ENCODE data around the gene AMPH.

The AMPH gene

GRCh38 chr7:38506004-38506403, 125.2 kb downstream of the AMPH start:
- TF ChIP-seq CTCF (IDR thresholded peaks at IDR 0.05; ENCODE audit: low read depth, low read length) = no peak
- no peak for TF ChIP-seq EZH2phosphoT487 (IDR thresholded peaks at IDR 0.05; ENCODE audit: low read depth)
- no peaks in the 10 kb centered on the region for H3K36me3 ChIP-seq (replicated peaks; ENCODE audit: low read depth, low read length)
- no peak overlapping the region for H3K4me2 ChIP-seq (ENCODE audit: low read length)
- no peak overlapping the region for H3K27ac ChIP-seq (ENCODE audit: low read length)
- no peak overlapping the region for H3K9ac ChIP-seq (ENCODE audit: low read length)
- H3K27me3 ChIP-seq (ENCODE audit: low read depth, low read length) = peaks cover 37% of the 10 kb centered on the region
- no peaks in the 10 kb centered on the region for H3K79me2 ChIP-seq (ENCODE audit: low read length)
- H3K4me1 ChIP-seq (ENCODE audit: low read length) = no peaks in the 10 kb centered on the region
- no peak overlapping the region for H3K4me3 ChIP-seq (ENCODE audit: low read length)
- H4K20me1 ChIP-seq (ENCODE audit: insufficient read depth, low read length) = no peaks in the 10 kb centered on the region
- no peaks in the 10 kb centered on the region for H3K9me3 ChIP-seq (ENCODE audit: insufficient read depth, low read length)
- no peak overlapping the region for H2AFZ ChIP-seq (ENCODE audit: low read depth, low read length)

GRCh38 chr7:38504684-38505083, 126.5 kb downstream of the AMPH start:
- Histone ChIP-seq H3K4me2 (ENCODE audit: low read length) (no peak overlapping the region), H2AFZ (ENCODE audit: low read depth, low read length) (no peak overlapping the region), H3K79me2 (ENCODE audit: low read length) (no peaks in the 10 kb centered on the region), H4K20me1 (ENCODE audit: insufficient read depth, low read length) (no peaks in the 10 kb centered on the region), H3K9me3 (ENCODE audit: insufficient read depth, low read length) (no peaks in the 10 kb centered on the region), H3K27me3 (ENCODE audit: low read depth, low read length) (peaks cover 35% of the 10 kb centered on the region), H3K4me1 (ENCODE audit: low read length) (no peaks in the 10 kb centered on the region), H3K27ac (ENCODE audit: low read length) (no peak overlapping the region), H3K36me3 (replicated peaks; ENCODE audit: low read depth, low read length) (no peaks in the 10 kb centered on the region), H3K9ac (ENCODE audit: low read length) (no peak overlapping the region), H3K4me3 (ENCODE audit: low read length) (no peak overlapping the region)
- TF ChIP-seq EZH2phosphoT487 (IDR thresholded peaks at IDR 0.05; ENCODE audit: low read depth) (no peak), CTCF (IDR thresholded peaks at IDR 0.05; ENCODE audit: low read depth, low read length) (no peak)

GRCh38 chr7:38502848-38503247, 128.3 kb downstream of the AMPH start:
- H4K20me1 ChIP-seq (ENCODE audit: insufficient read depth, low read length) = no peaks in the 10 kb centered on the region
- no peaks in the 10 kb centered on the region for H3K4me1 ChIP-seq (ENCODE audit: low read length)
- H3K4me2 ChIP-seq (ENCODE audit: low read length) = no peak overlapping the region
- H3K79me2 ChIP-seq (ENCODE audit: low read length) = no peaks in the 10 kb centered on the region
- H2AFZ ChIP-seq (ENCODE audit: low read depth, low read length) = no peak overlapping the region
- H3K27ac ChIP-seq (ENCODE audit: low read length) = no peak overlapping the region
- H3K9me3 ChIP-seq (ENCODE audit: insufficient read depth, low read length) = no peaks in the 10 kb centered on the region
- TF ChIP-seq CTCF (IDR thresholded peaks at IDR 0.05; ENCODE audit: low read depth, low read length) = no peak
- TF ChIP-seq EZH2phosphoT487 (IDR thresholded peaks at IDR 0.05; ENCODE audit: low read depth) = no peak
- H3K27me3 ChIP-seq (ENCODE audit: low read depth, low read length) = peaks cover 32% of the 10 kb centered on the region
- no peaks in the 10 kb centered on the region for H3K36me3 ChIP-seq (replicated peaks; ENCODE audit: low read depth, low read length)
- H3K9ac ChIP-seq (ENCODE audit: low read length) = no peak overlapping the region
- no peak overlapping the region for H3K4me3 ChIP-seq (ENCODE audit: low read length)

DNA sequence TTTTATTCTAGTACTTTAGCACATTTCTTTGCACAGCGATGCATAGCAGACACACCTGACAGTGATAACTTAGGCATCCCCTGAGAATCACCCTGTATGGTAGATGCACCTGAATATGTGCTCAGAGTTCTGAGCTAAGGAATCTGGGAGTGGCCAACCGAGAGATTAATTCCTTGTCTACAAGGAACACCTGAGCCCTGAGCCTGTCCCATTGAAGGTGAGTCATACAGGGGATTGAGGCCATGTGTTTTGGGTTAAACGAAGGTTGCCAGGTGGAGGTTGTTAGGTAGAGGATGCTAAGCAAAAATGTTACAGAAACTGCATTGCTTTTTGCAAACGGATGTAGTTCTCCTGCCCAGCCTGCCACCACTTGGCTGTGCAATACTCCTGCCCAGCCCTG, 128.9 kb downstream of the AMPH start:
- TF ChIP-seq EZH2phosphoT487 (IDR thresholded peaks at IDR 0.05; ENCODE audit: low read depth) (no peak), CTCF (IDR thresholded peaks at IDR 0.05; ENCODE audit: low read depth, low read length) (no peak)
- no peaks in the 10 kb centered on the region for H3K79me2 ChIP-seq (ENCODE audit: low read length)
- H4K20me1 ChIP-seq (ENCODE audit: insufficient read depth, low read length) = no peaks in the 10 kb centered on the region
- H3K36me3 ChIP-seq (replicated peaks; ENCODE audit: low read depth, low read length) = no peaks in the 10 kb centered on the region
- no peak overlapping the region for H3K9ac ChIP-seq (ENCODE audit: low read length)
- no peaks in the 10 kb centered on the region for H3K9me3 ChIP-seq (ENCODE audit: insufficient read depth, low read length)
- H3K4me2 ChIP-seq (ENCODE audit: low read length) = no peak overlapping the region
- H3K27ac ChIP-seq (ENCODE audit: low read length) = no peak overlapping the region
- no peaks in the 10 kb centered on the region for H3K4me1 ChIP-seq (ENCODE audit: low read length)
- H3K4me3 ChIP-seq (ENCODE audit: low read length) = no peak overlapping the region
- no peak overlapping the region for H2AFZ ChIP-seq (ENCODE audit: low read depth, low read length)
- H3K27me3 ChIP-seq (ENCODE audit: low read depth, low read length) = peaks cover 27% of the 10 kb centered on the region
